Neural progenitor cell (in vitro differentiated cells): ENCODE data around the gene KCNAB1. TPM values are rescaled to one million over a fixed set of nuclear protein-coding genes. Genes with fewer than 3 reads are reported as not detected.

Source experiments
- DNase-seq: peaks from one replicate; pipeline ENCODE4 v3.0.0-alpha.2; 2016; ENCODE audit warnings: low spot score
- H2AFZ ChIP-seq: fragments of 200-600 bp; sonication (generic); replicated peaks from 2 replicates; pipeline ENCODE4 v1.6.1; 2016; ENCODE audit warnings: antibody characterized with exemption
- H3F3A ChIP-seq: fragments of 200-600 bp; sonication (generic); 2 replicates; pipeline ENCODE4 v1.6.1; 2016; ENCODE audit warnings: antibody characterized with exemption, low read depth
- H3K27ac ChIP-seq: fragments of 200-600 bp; sonication (generic); 2 replicates; pipeline ENCODE4 v1.5.1; 2016; ENCODE audit warnings: mild to moderate bottlenecking
- H3K27me3 ChIP-seq: fragments of 200-600 bp; sonication (generic); 2 replicates; pipeline ENCODE4 v1.6.1; 2016; ENCODE audit warnings: mild to moderate bottlenecking, moderate library complexity
- H3K36me3 ChIP-seq: fragments of 200-600 bp; sonication (generic); 2 replicates; pipeline ENCODE4 v1.5.1; 2016
- H3K4me1 ChIP-seq: fragments of 200-600 bp; sonication (generic); 2 replicates; pipeline ENCODE4 v1.6.1; 2016; ENCODE audit warnings: mixed run types
- H3K4me2 ChIP-seq: fragments of 200-600 bp; sonication (generic); 2 replicates; pipeline ENCODE4 v1.6.1; 2016
- H3K4me3 ChIP-seq: fragments of 200-600 bp; sonication (generic); 2 replicates; pipeline ENCODE4 v1.5.1; 2016
- H3K79me2 ChIP-seq: fragments of 200-600 bp; sonication (generic); 2 replicates; pipeline ENCODE4 v1.6.1; 2016; ENCODE audit warnings: low read depth
- H3K9ac ChIP-seq: fragments of 200-600 bp; sonication (generic); 2 replicates; pipeline ENCODE4 v1.6.1; 2016
- H3K9me3 ChIP-seq: fragments of 200-600 bp; sonication (generic); 2 replicates; pipeline ENCODE4 v1.5.1; 2016; ENCODE audit warnings: low read depth
- H4K20me1 ChIP-seq: fragments of 200-600 bp; sonication (generic); 2 replicates; pipeline ENCODE4 v1.6.1; 2016; ENCODE audit warnings: low read depth
- H3K27ac Mint-ChIP-seq: 3 replicates; pipeline ENCODE4 v1.8.0; 2021; ENCODE audit warnings: mixed read lengths
- H3K27me3 Mint-ChIP-seq: 2 replicates; pipeline ENCODE4 v1.8.0; 2022; ENCODE audit warnings: low read depth, mild to moderate bottlenecking, inconsistent platforms, moderate library complexity, mixed read lengths; ENCODE audit not compliant: insufficient read depth
- H3K36me3 Mint-ChIP-seq: 3 replicates; pipeline ENCODE4 v1.8.0; 2021; ENCODE audit warnings: mixed read lengths
- H3K4me1 Mint-ChIP-seq: 3 replicates; pipeline ENCODE4 v1.8.0; 2021; ENCODE audit warnings: mixed read lengths
- H3K4me3 Mint-ChIP-seq: 3 replicates; pipeline ENCODE4 v1.8.0; 2021; ENCODE audit warnings: mild to moderate bottlenecking, moderate library complexity, mixed read lengths
- H3K9me3 Mint-ChIP-seq: 3 replicates; pipeline ENCODE4 v1.8.0; 2020; ENCODE audit warnings: mixed read lengths
- CTCF ChIP-seq: fragments of 200-600 bp; sonication (generic); IDR thresholded peaks from 2 replicates; pipeline ENCODE4 v1.5.1; 2017; ENCODE audit warnings: antibody characterized with exemption, mild to moderate bottlenecking
- EZH2 ChIP-seq: fragments of 200-600 bp; sonication (generic); IDR thresholded peaks from 2 replicates; pipeline ENCODE4 v1.6.1; 2017; ENCODE audit warnings: antibody characterized with exemption, mild to moderate bottlenecking, moderate library complexity
- EZH2phosphoT487 ChIP-seq: fragments of 200-600 bp; sonication (generic); IDR thresholded peaks from 2 replicates; pipeline ENCODE4 v1.6.1; 2017; ENCODE audit warnings: antibody characterized with exemption
- total RNA-seq: library from RNA; depleted of rRNA; stranded (reverse); fragments of >200 nt; gene quantifications from 2 replicates; pipeline ENCODE4 v1.2.3, GENCODE V29; 2015; ENCODE audit warnings: low replicate concordance

KCNAB1 gene
- total RNA-seq, 1 donor from 2014 or later, result 0.24 TPM

- Histone ChIP-seq H3K4me1 (no peaks in the 10 kb centered on the region), H3K36me3 (no peaks in the 10 kb centered on the region), H3K27me3 (no peaks in the 10 kb centered on the region), H3K27ac (no peak overlapping the region), H2AFZ (no peak overlapping the region), H3K9me3 (no peaks in the 10 kb centered on the region), H3K9ac (no peak overlapping the region), H3K4me3 (no peak overlapping the region), H3K79me2 (no peaks in the 10 kb centered on the region), H3F3A (no peaks in the 10 kb centered on the region), H3K4me2 (no peak overlapping the region), H4K20me1 (no peaks in the 10 kb centered on the region)
- Mint-ChIP-seq H3K36me3 (no peaks in the 10 kb centered on the region), H3K27ac (no peak overlapping the region), H3K4me3 (no peak overlapping the region), H3K27me3 (peaks cover 4% of the 10 kb centered on the region), H3K4me1 (no peaks in the 10 kb centered on the region), H3K9me3 (no peaks in the 10 kb centered on the region)
- TF ChIP-seq EZH2 (no peak), EZH2phosphoT487 (no peak), CTCF (no peak)
- no peak for DNase-seq
Measured at GRCh38 chr3:156181509-156181908, 61.1 kb downstream of the KCNAB1 start.

- Mint-ChIP-seq H3K36me3 (no peaks in the 10 kb centered on the region), H3K4me1 (no peaks in the 10 kb centered on the region), H3K27me3 (peaks cover 2% of the 10 kb centered on the region), H3K27ac (no peak overlapping the region), H3K4me3 (no peak overlapping the region), H3K9me3 (no peaks in the 10 kb centered on the region)
- TF ChIP-seq EZH2phosphoT487 (no peak), CTCF (no peak), EZH2 (no peak)
- Histone ChIP-seq H3K4me2 (no peak overlapping the region), H4K20me1 (no peaks in the 10 kb centered on the region), H3K36me3 (no peaks in the 10 kb centered on the region), H3K27ac (no peak overlapping the region), H3K27me3 (no peaks in the 10 kb centered on the region), H3K9ac (no peak overlapping the region), H3K9me3 (no peaks in the 10 kb centered on the region), H2AFZ (no peak overlapping the region), H3K4me1 (no peaks in the 10 kb centered on the region), H3K79me2 (no peaks in the 10 kb centered on the region), H3K4me3 (no peak overlapping the region), H3F3A (no peaks in the 10 kb centered on the region)
- DNase-seq, result no peak
Measured at GRCh38 chr3:156183396-156183795, 63.0 kb downstream of the KCNAB1 start.

GRCh38 chr3:156184156-156184555 lies 63.8 kb downstream of the KCNAB1 start:
- no peaks in the 10 kb centered on the region for H3K4me1 ChIP-seq
- Mint-ChIP-seq H3K27me3 (peaks cover 2% of the 10 kb centered on the region), H3K4me1 (no peaks in the 10 kb centered on the region), H3K9me3 (no peaks in the 10 kb centered on the region), H3K36me3 (no peaks in the 10 kb centered on the region), H3K4me3 (no peak overlapping the region), H3K27ac (no peak overlapping the region)
- TF ChIP-seq EZH2 (no peak), CTCF (no peak), EZH2phosphoT487 (no peak)
- no peaks in the 10 kb centered on the region for H3F3A ChIP-seq
- no peaks in the 10 kb centered on the region for H3K36me3 ChIP-seq
- H3K27me3 ChIP-seq, result no peaks in the 10 kb centered on the region
- no peak overlapping the region for H3K4me2 ChIP-seq
- no peak overlapping the region for H2AFZ ChIP-seq
- no peak overlapping the region for H3K9ac ChIP-seq
- no peaks in the 10 kb centered on the region for H4K20me1 ChIP-seq
- H3K79me2 ChIP-seq, result no peaks in the 10 kb centered on the region
- H3K4me3 ChIP-seq, result no peak overlapping the region
- no peak for DNase-seq
- H3K9me3 ChIP-seq, result no peaks in the 10 kb centered on the region
- no peak overlapping the region for H3K27ac ChIP-seq
